ENCODE measurements around the gene NRG2.

The NRG2 gene

GRCh38 chr5:139964994-139965565 lies 78.0 kb downstream of the NRG2 start:
- DNase-seq (ENCODE audit: low read depth): no peak
- H3K4me3 ChIP-seq (ENCODE audit: low read depth, low read length): no peak overlapping the region
- no peak for TF ChIP-seq MYC (IDR thresholded peaks at IDR 0.05; ENCODE audit: low read depth, low read length)
- TF ChIP-seq, protein P1, sequence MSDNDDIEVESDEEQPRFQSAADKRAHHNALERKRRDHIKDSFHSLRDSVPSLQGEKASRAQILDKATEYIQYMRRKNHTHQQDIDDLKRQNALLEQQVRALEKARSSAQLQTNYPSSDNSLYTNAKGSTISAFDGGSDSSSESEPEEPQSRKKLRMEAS (IDR thresholded peaks at IDR 0.05; ENCODE audit: low read depth, low read length): no peak
- no peak for TF ChIP-seq POLR2A (IDR thresholded peaks at IDR 0.05; ENCODE audit: extremely low read depth, insufficient read length)
- TF ChIP-seq, protein P2, sequence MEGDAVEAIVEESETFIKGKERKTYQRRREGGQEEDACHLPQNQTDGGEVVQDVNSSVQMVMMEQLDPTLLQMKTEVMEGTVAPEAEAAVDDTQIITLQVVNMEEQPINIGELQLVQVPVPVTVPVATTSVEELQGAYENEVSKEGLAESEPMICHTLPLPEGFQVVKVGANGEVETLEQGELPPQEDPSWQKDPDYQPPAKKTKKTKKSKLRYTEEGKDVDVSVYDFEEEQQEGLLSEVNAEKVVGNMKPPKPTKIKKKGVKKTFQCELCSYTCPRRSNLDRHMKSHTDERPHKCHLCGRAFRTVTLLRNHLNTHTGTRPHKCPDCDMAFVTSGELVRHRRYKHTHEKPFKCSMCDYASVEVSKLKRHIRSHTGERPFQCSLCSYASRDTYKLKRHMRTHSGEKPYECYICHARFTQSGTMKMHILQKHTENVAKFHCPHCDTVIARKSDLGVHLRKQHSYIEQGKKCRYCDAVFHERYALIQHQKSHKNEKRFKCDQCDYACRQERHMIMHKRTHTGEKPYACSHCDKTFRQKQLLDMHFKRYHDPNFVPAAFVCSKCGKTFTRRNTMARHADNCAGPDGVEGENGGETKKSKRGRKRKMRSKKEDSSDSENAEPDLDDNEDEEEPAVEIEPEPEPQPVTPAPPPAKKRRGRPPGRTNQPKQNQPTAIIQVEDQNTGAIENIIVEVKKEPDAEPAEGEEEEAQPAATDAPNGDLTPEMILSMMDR (IDR thresholded peaks at IDR 0.05; ENCODE audit: low read depth, low read length): no peak

- no peak for DNase-seq (ENCODE audit: low read depth)
- no peak overlapping the region for H3K4me3 ChIP-seq (ENCODE audit: low read depth, low read length)
- TF ChIP-seq, protein P2 (IDR thresholded peaks at IDR 0.05; ENCODE audit: low read depth, low read length): no peak
- TF ChIP-seq, protein P1 (IDR thresholded peaks at IDR 0.05; ENCODE audit: low read depth, low read length): no peak
- TF ChIP-seq POLR2A (IDR thresholded peaks at IDR 0.05; ENCODE audit: extremely low read depth, insufficient read length) (no peak), MYC (IDR thresholded peaks at IDR 0.05; ENCODE audit: low read depth, low read length) (no peak)
Measured at GRCh38 chr5:139964266-139964993, 78.7 kb downstream of the NRG2 start.

GRCh38 chr5:139962445-139962844 lies 80.7 kb downstream of the NRG2 start:
- TF ChIP-seq, protein P2 (IDR thresholded peaks at IDR 0.05; ENCODE audit: low read depth, low read length): no peak
- TF ChIP-seq, protein P1 (IDR thresholded peaks at IDR 0.05; ENCODE audit: low read depth, low read length): no peak
- no peak for TF ChIP-seq MYC (IDR thresholded peaks at IDR 0.05; ENCODE audit: low read depth, low read length)
- TF ChIP-seq POLR2A (IDR thresholded peaks at IDR 0.05; ENCODE audit: extremely low read depth, insufficient read length): no peak
- no peak overlapping the region for H3K4me3 ChIP-seq (ENCODE audit: low read depth, low read length)
- DNase-seq (ENCODE audit: low read depth): no peak

DNA sequence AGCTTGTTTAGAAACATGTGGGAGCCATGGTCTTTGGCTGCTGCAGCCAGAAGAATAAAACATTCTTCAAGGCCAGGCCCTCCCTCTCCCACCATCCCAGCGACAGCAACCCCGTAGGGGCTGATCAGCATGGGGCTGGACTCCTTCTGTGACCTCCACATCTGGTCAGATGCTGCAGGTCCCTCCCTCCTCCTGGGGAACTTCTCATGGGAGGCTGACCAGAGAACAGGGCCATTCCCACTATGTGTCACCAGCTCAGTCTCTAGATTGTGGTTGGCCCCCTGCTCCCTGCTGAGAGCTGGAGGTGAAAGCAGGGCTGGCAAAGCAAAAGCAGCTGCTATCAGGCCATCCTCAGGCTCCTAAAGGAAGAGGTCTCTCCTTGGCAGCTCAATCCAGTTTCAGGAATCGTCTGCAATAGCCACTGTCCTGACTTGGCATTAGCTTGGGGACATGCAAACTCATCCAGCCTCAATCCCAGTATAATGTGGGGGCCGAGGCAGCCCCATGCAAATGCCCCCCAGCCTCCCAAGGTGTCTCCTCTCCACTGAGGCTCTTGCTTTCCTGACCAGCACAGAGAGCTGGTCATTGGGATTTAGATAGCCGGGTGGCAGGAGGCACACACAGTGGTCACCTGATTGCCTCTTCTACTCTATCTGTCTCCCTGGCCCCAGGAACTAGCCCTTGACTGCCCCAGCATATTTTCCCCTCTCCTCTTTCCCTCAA lies 81.5 kb downstream of the NRG2 start:
- TF ChIP-seq MYC (IDR thresholded peaks at IDR 0.05; ENCODE audit: low read depth, low read length) (no peak), POLR2A (IDR thresholded peaks at IDR 0.05; ENCODE audit: extremely low read depth, insufficient read length) (no peak)
- TF ChIP-seq, protein P1 (IDR thresholded peaks at IDR 0.05; ENCODE audit: low read depth, low read length): no peak
- TF ChIP-seq, protein P2 (IDR thresholded peaks at IDR 0.05; ENCODE audit: low read depth, low read length): no peak
- no peak for DNase-seq (ENCODE audit: low read depth)

GRCh38 chr5:139960723-139961383 lies 82.2 kb downstream of the NRG2 start:
- H3K4me3 ChIP-seq (ENCODE audit: low read depth, low read length): no peak overlapping the region
- no peak for DNase-seq (ENCODE audit: low read depth)
- TF ChIP-seq, protein P2 (IDR thresholded peaks at IDR 0.05; ENCODE audit: low read depth, low read length): no peak
- TF ChIP-seq, protein P1 (IDR thresholded peaks at IDR 0.05; ENCODE audit: low read depth, low read length): no peak
- TF ChIP-seq POLR2A (IDR thresholded peaks at IDR 0.05; ENCODE audit: extremely low read depth, insufficient read length) (no peak), MYC (IDR thresholded peaks at IDR 0.05; ENCODE audit: low read depth, low read length) (no peak)

More for the DNA sequence above, 81.5 kb downstream of the NRG2 start:
- no peak overlapping the region for H3K4me3 ChIP-seq (ENCODE audit: low read depth, low read length)

Data from NB4 (cell line).